ENCODE results near the gene MTREX. TPM values are rescaled to one million over a fixed set of nuclear protein-coding genes. Genes with fewer than 3 reads are reported as not detected.

Gene MTREX
- total RNA-seq, 1 experiment from 2014 or later: 25.6 TPM

- Histone ChIP-seq H3K4me2 (ENCODE audit: low read length) (no peak overlapping the region), H3K36me3 (ENCODE audit: low read depth, low read length) (peaks cover 14% of the 10 kb centered on the region), H3K9me3 (ENCODE audit: low read length) (no peaks in the 10 kb centered on the region), H3K27ac (ENCODE audit: low read length) (no peak overlapping the region), H4K20me1 (ENCODE audit: low read length) (no peaks in the 10 kb centered on the region), H3K9ac (ENCODE audit: low read length) (no peak overlapping the region), H3K27me3 (ENCODE audit: low read length) (no peaks in the 10 kb centered on the region), H3K4me1 (ENCODE audit: insufficient read depth, low read length) (no peaks in the 10 kb centered on the region), H2AFZ (ENCODE audit: low read length) (no peak overlapping the region), H3K79me2 (ENCODE audit: low read length) (no peaks in the 10 kb centered on the region), H3K4me3 (ENCODE audit: low read length) (no peak overlapping the region), H3K9me2 (replicated peaks; ENCODE audit: low read length) (no peaks in the 10 kb centered on the region), H3F3A (ENCODE audit: low read length, unreplicated experiment) (no peaks in the 10 kb centered on the region)
- TF ChIP-seq EZH2 (IDR thresholded peaks at IDR 0.05; ENCODE audit: low read length, unreplicated experiment) (no peak), CTCF (conservative IDR thresholded peaks at IDR 0.05; ENCODE audit: low read depth, low read length) (no peak), EZH2phosphoT487 (IDR thresholded peaks at IDR 0.05; ENCODE audit: borderline replicate concordance, low read length) (no peak)
- ChIA-PET CTCF (no interaction called here), POLR2A (ENCODE audit: unreplicated experiment) (no interaction called here)
- ATAC-seq (no peak), DNase-seq (peak; percentile 7)
- intact Hi-C loops (cut with micrococcal nuclease): no loop called here
- BruUV-seq (replicated peaks): no TSS peak
These were observed 52.4 kb downstream of the MTREX start for GRCh38 chr5:55360190-55360589.

- H2AFZ ChIP-seq (ENCODE audit: low read length): no peak overlapping the region
- no peak overlapping the region for H3K27ac ChIP-seq (ENCODE audit: low read length)
- ATAC-seq: no peak
- H3K9me2 ChIP-seq (replicated peaks; ENCODE audit: low read length): no peaks in the 10 kb centered on the region
- H3K9me3 ChIP-seq (ENCODE audit: low read length): no peaks in the 10 kb centered on the region
- H3K4me3 ChIP-seq (ENCODE audit: low read length): no peak overlapping the region
- no peaks in the 10 kb centered on the region for H3F3A ChIP-seq (ENCODE audit: low read length, unreplicated experiment)
- H3K79me2 ChIP-seq (ENCODE audit: low read length): no peaks in the 10 kb centered on the region
- no peaks in the 10 kb centered on the region for H3K4me1 ChIP-seq (ENCODE audit: insufficient read depth, low read length)
- no peak for TF ChIP-seq EZH2phosphoT487 (IDR thresholded peaks at IDR 0.05; ENCODE audit: borderline replicate concordance, low read length)
- no peak for TF ChIP-seq EZH2 (IDR thresholded peaks at IDR 0.05; ENCODE audit: low read length, unreplicated experiment)
- no peak for TF ChIP-seq CTCF (conservative IDR thresholded peaks at IDR 0.05; ENCODE audit: low read depth, low read length)
- ChIA-PET POLR2A (ENCODE audit: unreplicated experiment) (interaction anchor here (0.7 kb wide), 1 partner anchor 143 kb away, joined by 6 read pairs; no protein-coding TSS in a partner anchor), CTCF (no interaction called here)
- no peak for DNase-seq
- BruUV-seq (replicated peaks): no TSS peak
- intact Hi-C loops (cut with micrococcal nuclease): no loop called here
- no peak overlapping the region for H3K9ac ChIP-seq (ENCODE audit: low read length)
- H4K20me1 ChIP-seq (ENCODE audit: low read length): no peaks in the 10 kb centered on the region
- H3K36me3 ChIP-seq (ENCODE audit: low read depth, low read length): peaks cover 10% of the 10 kb centered on the region
- H3K27me3 ChIP-seq (ENCODE audit: low read length): no peaks in the 10 kb centered on the region
- H3K4me2 ChIP-seq (ENCODE audit: low read length): no peak overlapping the region
These were observed 56.1 kb downstream of the MTREX start for GRCh38 chr5:55363856-55364255.

- CTCF ChIA-PET: no interaction called here
- no peaks in the 10 kb centered on the region for H3F3A ChIP-seq (ENCODE audit: low read length, unreplicated experiment)
- peaks cover 7% of the 10 kb centered on the region for H3K36me3 ChIP-seq (ENCODE audit: low read depth, low read length)
- no peaks in the 10 kb centered on the region for H3K79me2 ChIP-seq (ENCODE audit: low read length)
- no peaks in the 10 kb centered on the region for H3K9me3 ChIP-seq (ENCODE audit: low read length)
- no peaks in the 10 kb centered on the region for H3K27me3 ChIP-seq (ENCODE audit: low read length)
- no peak for ATAC-seq
- no peak overlapping the region for H3K4me2 ChIP-seq (ENCODE audit: low read length)
- intact Hi-C loops (cut with micrococcal nuclease): no loop called here
- H4K20me1 ChIP-seq (ENCODE audit: low read length): no peaks in the 10 kb centered on the region
- no TSS peak for BruUV-seq (replicated peaks)
- H2AFZ ChIP-seq (ENCODE audit: low read length): no peak overlapping the region
- H3K4me1 ChIP-seq (ENCODE audit: insufficient read depth, low read length): no peaks in the 10 kb centered on the region
- POLR2A ChIA-PET (ENCODE audit: unreplicated experiment): interaction anchor here (0.7 kb wide), 1 partner anchor 142 kb away, joined by 6 read pairs; no protein-coding TSS in a partner anchor
- H3K9ac ChIP-seq (ENCODE audit: low read length): no peak overlapping the region
- no peaks in the 10 kb centered on the region for H3K9me2 ChIP-seq (replicated peaks; ENCODE audit: low read length)
- H3K27ac ChIP-seq (ENCODE audit: low read length): no peak overlapping the region
- DNase-seq: no peak
- TF ChIP-seq EZH2 (IDR thresholded peaks at IDR 0.05; ENCODE audit: low read length, unreplicated experiment) (no peak), CTCF (conservative IDR thresholded peaks at IDR 0.05; ENCODE audit: low read depth, low read length) (no peak), EZH2phosphoT487 (IDR thresholded peaks at IDR 0.05; ENCODE audit: borderline replicate concordance, low read length) (no peak)
- no peak overlapping the region for H3K4me3 ChIP-seq (ENCODE audit: low read length)
These were observed 56.8 kb downstream of the MTREX start for GRCh38 chr5:55364537-55365055.
